C4-2B (cell line): ENCODE measurements around the gene NRG2.

Source experiments
- ZFX ChIP-seq: fragments of 450-650 bp; IDR thresholded peaks from 2 replicates; pipeline ENCODE4 v1.6.1; 2017
- TF ChIP-seq, protein P1 (sequence below): fragments of 450-650 bp; conservative IDR thresholded peaks from 2 replicates; pipeline ENCODE4 v1.5.1; 2017; ENCODE audit warnings: mild to moderate bottlenecking

GRCh38 chr5:139955053-139955605, 88.0 kb downstream of the NRG2 start:
- TF ChIP-seq, protein P1, sequence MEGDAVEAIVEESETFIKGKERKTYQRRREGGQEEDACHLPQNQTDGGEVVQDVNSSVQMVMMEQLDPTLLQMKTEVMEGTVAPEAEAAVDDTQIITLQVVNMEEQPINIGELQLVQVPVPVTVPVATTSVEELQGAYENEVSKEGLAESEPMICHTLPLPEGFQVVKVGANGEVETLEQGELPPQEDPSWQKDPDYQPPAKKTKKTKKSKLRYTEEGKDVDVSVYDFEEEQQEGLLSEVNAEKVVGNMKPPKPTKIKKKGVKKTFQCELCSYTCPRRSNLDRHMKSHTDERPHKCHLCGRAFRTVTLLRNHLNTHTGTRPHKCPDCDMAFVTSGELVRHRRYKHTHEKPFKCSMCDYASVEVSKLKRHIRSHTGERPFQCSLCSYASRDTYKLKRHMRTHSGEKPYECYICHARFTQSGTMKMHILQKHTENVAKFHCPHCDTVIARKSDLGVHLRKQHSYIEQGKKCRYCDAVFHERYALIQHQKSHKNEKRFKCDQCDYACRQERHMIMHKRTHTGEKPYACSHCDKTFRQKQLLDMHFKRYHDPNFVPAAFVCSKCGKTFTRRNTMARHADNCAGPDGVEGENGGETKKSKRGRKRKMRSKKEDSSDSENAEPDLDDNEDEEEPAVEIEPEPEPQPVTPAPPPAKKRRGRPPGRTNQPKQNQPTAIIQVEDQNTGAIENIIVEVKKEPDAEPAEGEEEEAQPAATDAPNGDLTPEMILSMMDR, result no peak
- TF ChIP-seq ZFX, result no peak
